Kidney (tissue), 14 donors: Measurements from ENCODE around the gene THEM4. TPM values are rescaled to one million over a fixed set of nuclear protein-coding genes. Genes with fewer than 3 reads are reported as not detected.

Source experiments
- DNase-seq, 5 donors: peaks; one replicate each; pipeline ENCODE4 v3.0.0-alpha.2; 2013 to 2020
- FAIRE-seq: peaks from 2 replicates; lab custom pipeline; 2012; peaks lifted over from hg19 to GRCh38; lab: Jason Lieb, UNC
- H3K27ac ChIP-seq, 2 donors: one replicate each; pipeline ENCODE4 v1.7.0; 2013; ENCODE audit warnings: low read depth in 2 of 2, low read length in 2 of 2, inconsistent platforms in 1 of 2
- H3K27me3 ChIP-seq: one replicate; pipeline ENCODE4 v1.7.1; 2013; ENCODE audit warnings: low read length, inconsistent platforms; ENCODE audit not compliant: control insufficient read depth, insufficient read depth
- H3K36me3 ChIP-seq, 3 donors: one replicate each; pipeline versions ENCODE4 v1.7.0 to v1.7.1; 2013; ENCODE audit warnings: low read length in 3 of 3, control low read depth in 1 of 3, inconsistent platforms in 1 of 3; ENCODE audit not compliant: insufficient read depth in 3 of 3, control insufficient read depth in 2 of 3
- H3K4me1 ChIP-seq, 3 donors: one replicate each; pipeline versions ENCODE4 v1.7.0 to v1.7.1; 2013; ENCODE audit warnings: low read length in 3 of 3, inconsistent platforms in 1 of 3, low read depth in 1 of 3; ENCODE audit not compliant: control insufficient read depth in 2 of 3, insufficient read depth in 2 of 3
- H3K4me3 ChIP-seq, 3 donors: one replicate each; pipeline versions ENCODE4 v1.7.0 to v1.8.1; 2013; ENCODE audit warnings: low read length in 3 of 3, control low read depth in 1 of 3, inconsistent platforms in 1 of 3
- H3K9ac ChIP-seq, 3 donors: one replicate each; pipeline versions ENCODE4 v1.7.0 to v1.7.1; 2013; ENCODE audit warnings: low read length in 3 of 3, control low read depth in 1 of 3, inconsistent platforms in 1 of 3
- H3K9me3 ChIP-seq, 3 donors: one replicate each; pipeline versions ENCODE4 v1.7.0 to v1.7.1; 2013; ENCODE audit warnings: low read length in 3 of 3, control low read depth in 1 of 3, inconsistent platforms in 1 of 3; ENCODE audit not compliant: control insufficient read depth in 2 of 3, insufficient read depth in 1 of 3
- intact Hi-C: fragments of 100-400 bp; cut with DNase I; formaldehyde crosslinking; loops from one replicate; pipeline ENCODE4 v1.11.1; 2022
- polyA plus RNA-seq: library from polyadenylated mRNA; stranded (reverse); fragments of 350-450 nt; fragmentation: Illumina TruSeq; extraction: RNeasy Lipid Tissue Mini Kit (QIAGEN cat#74804); gene quantifications from one replicate; pipeline ENCODE4 v1.2.3, GENCODE V29; 2014; ENCODE audit warnings: low read depth, low replicate concordance; ENCODE audit not compliant: insufficient read depth
- total RNA-seq: library from RNA; stranded (reverse); fragmentation: NEBNext Ultra II Directional; extraction: Animal tissue kit (Norgen Biotek cat#: 25700); gene quantifications from one replicate; pipeline ENCODE4 v1.2.1, GENCODE V29; 2021
- TF ChIP-seq, protein P1 (sequence below): IDR thresholded peaks from 3 replicates; pipeline ENCODE4 v1.5.1; 2012; ENCODE audit warnings: mild to moderate bottlenecking, moderate library complexity, borderline replicate concordance; ENCODE audit not compliant: insufficient read depth; ENCODE audit errors: extremely low read depth
- donor health status: control.
- donor health status: control.
- donor health status: control.
- donor health status: control.
- donor health status: control.
- donor health status: DM: yes; HTN: yes; CAD: no.
- donor health status: Normal renal cell carcinoma (clear cell type).

THEM4 gene
- total and polyA plus RNA-seq, 2 donors from 2014 or later = 17.5 to 27.9 TPM

DNA sequence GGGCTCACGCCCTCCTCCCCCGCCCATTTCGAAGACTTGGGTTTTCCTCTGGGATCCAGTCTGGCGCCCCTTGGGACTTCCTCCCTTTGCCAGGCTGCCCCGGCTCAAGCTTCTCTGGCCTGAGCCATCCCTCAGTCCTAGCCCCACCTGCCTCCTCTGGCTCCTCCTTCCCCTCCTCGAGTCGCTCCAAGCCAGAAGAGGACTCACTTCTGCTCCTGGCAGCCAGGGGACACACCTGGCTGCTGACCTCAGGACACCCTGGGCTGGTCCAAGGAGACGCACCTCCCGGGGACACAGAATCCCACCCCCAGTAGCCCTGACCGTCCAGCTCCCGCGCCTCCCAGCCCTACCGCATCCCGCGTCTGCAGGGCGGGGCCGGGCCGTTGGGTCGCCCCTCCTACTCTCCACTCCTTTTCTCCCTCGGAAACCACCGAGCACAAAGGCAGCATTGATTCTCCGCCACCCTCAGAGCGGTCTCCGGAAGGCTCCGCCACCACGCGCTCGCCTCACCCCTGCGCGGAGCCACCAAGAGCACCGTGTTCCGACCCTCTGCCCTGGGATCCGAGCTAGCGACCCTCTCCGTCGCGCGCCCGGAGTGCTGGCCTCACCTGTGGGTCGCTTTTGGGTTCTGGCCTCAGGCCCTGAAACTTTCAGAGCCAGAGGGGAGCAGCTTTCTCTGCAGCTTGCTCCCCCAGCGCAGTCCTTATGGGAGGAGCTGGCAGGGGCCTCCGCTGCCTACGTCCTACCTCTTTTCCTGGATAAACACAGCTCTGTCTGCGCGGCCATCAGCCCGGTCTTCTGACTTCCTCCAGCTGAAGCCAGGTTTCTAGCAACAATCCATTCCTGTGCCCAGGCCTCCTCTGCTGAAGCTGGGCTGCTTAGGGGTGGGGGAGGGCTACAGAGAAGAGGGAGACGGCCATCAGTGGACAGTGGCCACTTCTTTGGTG is 69.6 kb downstream of the THEM4 start, which contains the start of gene C2CD4D:
C2CD4D (minus strand) TSS at position 364 of the 947 bp plus-strand sequence. CDS start 831 bp downstream, outside the sequence.
- DNase-seq (peak; percentile 67 to 90 (median 77)), FAIRE-seq (no peak)
- no peaks in the 10 kb centered on the region for H3K9me3 ChIP-seq
- H3K4me3 ChIP-seq = peak within 1 kb of the TSS; percentile 18 to 56 (median 45)
- TF ChIP-seq, protein P1, sequence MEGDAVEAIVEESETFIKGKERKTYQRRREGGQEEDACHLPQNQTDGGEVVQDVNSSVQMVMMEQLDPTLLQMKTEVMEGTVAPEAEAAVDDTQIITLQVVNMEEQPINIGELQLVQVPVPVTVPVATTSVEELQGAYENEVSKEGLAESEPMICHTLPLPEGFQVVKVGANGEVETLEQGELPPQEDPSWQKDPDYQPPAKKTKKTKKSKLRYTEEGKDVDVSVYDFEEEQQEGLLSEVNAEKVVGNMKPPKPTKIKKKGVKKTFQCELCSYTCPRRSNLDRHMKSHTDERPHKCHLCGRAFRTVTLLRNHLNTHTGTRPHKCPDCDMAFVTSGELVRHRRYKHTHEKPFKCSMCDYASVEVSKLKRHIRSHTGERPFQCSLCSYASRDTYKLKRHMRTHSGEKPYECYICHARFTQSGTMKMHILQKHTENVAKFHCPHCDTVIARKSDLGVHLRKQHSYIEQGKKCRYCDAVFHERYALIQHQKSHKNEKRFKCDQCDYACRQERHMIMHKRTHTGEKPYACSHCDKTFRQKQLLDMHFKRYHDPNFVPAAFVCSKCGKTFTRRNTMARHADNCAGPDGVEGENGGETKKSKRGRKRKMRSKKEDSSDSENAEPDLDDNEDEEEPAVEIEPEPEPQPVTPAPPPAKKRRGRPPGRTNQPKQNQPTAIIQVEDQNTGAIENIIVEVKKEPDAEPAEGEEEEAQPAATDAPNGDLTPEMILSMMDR = no peak
- H3K36me3 ChIP-seq = no peaks in the 10 kb centered on the region
- peaks cover 0 to 31% (median 20%) of the 10 kb centered on the region in 3 donors for H3K4me1 ChIP-seq
- peak within 1 kb of the TSS; percentile 78 for H3K27ac ChIP-seq
- H3K27me3 ChIP-seq = peaks cover 26% of the 10 kb centered on the region
- peak within 1 kb of the TSS in 1 of 3 donors; percentile 81 for H3K9ac ChIP-seq
- intact Hi-C loops = no loop called here

DNA sequence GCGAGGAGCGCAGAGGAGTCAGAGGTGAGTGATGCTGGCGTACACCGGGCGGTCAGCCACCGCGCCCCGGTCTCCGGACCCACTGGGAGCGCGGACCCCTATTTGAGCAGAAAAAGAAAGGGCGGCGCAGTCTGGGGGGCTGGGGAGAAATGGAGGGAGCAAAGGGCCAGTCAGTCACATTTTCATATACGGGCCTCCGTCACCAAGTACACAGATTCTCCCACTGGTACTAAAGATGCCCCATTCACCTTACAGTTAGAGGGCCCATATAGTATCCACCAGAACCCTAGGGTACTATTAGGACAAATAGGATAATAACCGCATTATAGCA is 70.3 kb downstream of the THEM4 start:
- no peak for FAIRE-seq
- H3K9ac ChIP-seq = peak overlapping the region in 1 of 3 donors; percentile 81
- intact Hi-C loops = no loop called here
- peaks cover 0 to 32% (median 23%) of the 10 kb centered on the region in 3 donors for H3K4me1 ChIP-seq
- H3K36me3 ChIP-seq = no peaks in the 10 kb centered on the region
- H3K27ac ChIP-seq = peak overlapping the region in 1 of 2 donors; percentile 37
- no peaks in the 10 kb centered on the region for H3K9me3 ChIP-seq
- H3K4me3 ChIP-seq = peak overlapping the region in 2 of 3 donors; percentile 36 to 56
- TF ChIP-seq, protein P1 = no peak
- H3K27me3 ChIP-seq = peaks cover 26% of the 10 kb centered on the region
- DNase-seq = no peak

DNA sequence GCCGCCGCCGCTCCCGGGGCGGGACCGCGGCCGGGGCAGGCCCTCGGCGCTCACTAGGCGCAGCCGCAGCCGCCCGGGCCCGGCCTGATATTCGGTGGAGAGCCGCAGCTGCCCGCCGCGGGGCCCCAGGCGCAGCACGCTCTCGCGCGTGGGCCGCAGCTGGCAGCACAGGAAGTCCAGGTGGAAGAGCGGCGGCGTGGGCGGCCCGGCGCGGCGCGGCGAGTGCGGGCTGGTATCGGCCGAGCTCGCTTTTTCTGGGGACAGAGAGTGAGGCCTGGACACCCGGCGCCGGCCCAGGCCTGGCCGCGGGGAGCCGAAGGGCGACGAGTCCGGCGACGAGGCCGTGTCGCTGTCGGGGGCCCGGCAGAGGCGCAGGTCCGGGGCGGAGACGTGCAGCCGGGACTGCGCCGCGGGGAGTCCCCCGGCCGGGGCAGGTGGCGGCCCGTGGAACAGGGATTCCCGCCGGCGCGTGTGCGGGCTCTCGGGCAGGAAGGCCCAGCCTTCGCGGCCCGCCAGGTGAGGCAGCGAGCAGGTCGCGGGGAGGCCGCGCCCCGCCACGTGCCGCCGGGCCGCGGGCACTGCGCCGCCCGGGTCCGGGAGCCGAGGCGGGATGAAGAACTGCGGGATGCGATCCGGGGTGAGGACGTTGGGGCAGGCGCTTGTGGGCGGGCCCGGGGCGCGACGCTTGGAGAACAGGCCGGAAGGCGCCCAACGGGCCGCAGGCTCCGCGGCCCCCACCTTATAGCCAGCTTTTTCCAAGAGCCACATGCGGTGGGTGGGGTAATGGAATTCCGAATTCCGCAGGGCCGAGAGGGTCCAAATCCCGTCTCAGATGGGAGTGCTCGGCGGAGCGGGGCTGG is 70.9 kb downstream of the THEM4 start:
- H3K9me3 ChIP-seq = no peaks in the 10 kb centered on the region
- intact Hi-C loops = no loop called here
- H3K27ac ChIP-seq = peak overlapping the region in 1 of 2 donors; percentile 37

More for the DNA sequence above, 70.9 kb downstream of the THEM4 start:
- DNase-seq (peak in 3 of 5 donors; percentile 27 to 83 (median 45)), FAIRE-seq (no peak)
- H3K27me3 ChIP-seq = peaks cover 26% of the 10 kb centered on the region
- H3K4me1 ChIP-seq = peaks cover 0 to 32% (median 28%) of the 10 kb centered on the region in 3 donors
- H3K4me3 ChIP-seq = peak overlapping the region in 2 of 3 donors; percentile 32 to 56
- no peaks in the 10 kb centered on the region for H3K36me3 ChIP-seq
- TF ChIP-seq, protein P1 = no peak
- H3K9ac ChIP-seq = peak overlapping the region in 1 of 3 donors; percentile 81
